Measurements from ENCODE around the gene ANXA11. TPM values are rescaled to one million over a fixed set of nuclear protein-coding genes. Genes with fewer than 3 reads are reported as not detected.

Gene ANXA11
- total RNA-seq, 2 experiments from 2014 or later = 153 to 159 TPM

- no peaks in the 10 kb centered on the region for H3K9me3 ChIP-seq (ENCODE audit: control insufficient read depth in 1 of 2, insufficient read depth in 1 of 2, low read length in 2 of 2)
- H3K27me3 Mint-ChIP-seq = peaks cover 50% of the 10 kb centered on the region
- intact Hi-C loops (cut with DNase I, micrococcal nuclease) = loop anchor here in 1 of 2 experiments (5.0 kb wide), 1 partner anchor 76 kb away; no protein-coding TSS in a partner anchor
- H3K4me3 Mint-ChIP-seq = no peak overlapping the region
- no peak overlapping the region for H3K27ac Mint-ChIP-seq
- no peak overlapping the region for H3K4me3 ChIP-seq (ENCODE audit: low read length)
- no peaks in the 10 kb centered on the region for H3K36me3 ChIP-seq (ENCODE audit: insufficient read depth, low read length)
- H3K9me3 Mint-ChIP-seq = no peaks in the 10 kb centered on the region
- ChIA-PET CTCF (no interaction called here), POLR2A (no interaction called here)
- H3K27me3 ChIP-seq (ENCODE audit: control insufficient read depth in 1 of 2, insufficient read depth in 2 of 2, low read length in 2 of 2) = peaks cover 9 to 41% of the 10 kb centered on the region in 2 experiments
- no peak for ATAC-seq (ENCODE audit: poor library complexity)
- H3K27ac ChIP-seq (ENCODE audit: low read depth in 1 of 2, low read length in 2 of 2) = no peak overlapping the region
- DNase-seq = no peak
- H3K4me1 ChIP-seq (ENCODE audit: insufficient read depth, low read length) = peaks cover 7% of the 10 kb centered on the region
- H3K4me1 Mint-ChIP-seq (ENCODE audit: low read depth) = no peaks in the 10 kb centered on the region
- TF ChIP-seq CTCF (IDR thresholded peaks at IDR 0.05) = no peak
- no peaks in the 10 kb centered on the region for H3K36me3 Mint-ChIP-seq (ENCODE audit: low read depth)
These were observed 72.1 kb downstream of the ANXA11 start for GRCh38 chr10:80133206-80133605.

GRCh38 chr10:80132299-80133139, 72.8 kb downstream of the ANXA11 start, which contains the start of gene PLAC9:
TSS of gene PLAC9 (plus strand) at chr10:80132730. CDS start at chr10:80132763, 33 bp downstream.
- Mint-ChIP-seq H3K4me3 (no peak within 1 kb of the TSS), H3K9me3 (no peaks in the 10 kb centered on the region), H3K36me3 (ENCODE audit: low read depth) (no peaks in the 10 kb centered on the region), H3K4me1 (ENCODE audit: low read depth) (no peaks in the 10 kb centered on the region), H3K27me3 (peaks cover 47% of the 10 kb centered on the region), H3K27ac (no peak within 1 kb of the TSS)
- intact Hi-C loops (cut with DNase I, micrococcal nuclease) = loop anchor here in 1 of 2 experiments (5.0 kb wide), 1 partner anchor 75 kb away; no protein-coding TSS in a partner anchor
- H3K36me3 ChIP-seq (ENCODE audit: insufficient read depth, low read length) = no peaks in the 10 kb centered on the region
- CTCF ChIA-PET = no interaction called here
- no peaks in the 10 kb centered on the region for H3K9me3 ChIP-seq (ENCODE audit: control insufficient read depth in 1 of 2, insufficient read depth in 1 of 2, low read length in 2 of 2)
- POLR2A ChIA-PET = no interaction called here
- H3K27me3 ChIP-seq (ENCODE audit: control insufficient read depth in 1 of 2, insufficient read depth in 2 of 2, low read length in 2 of 2) = peaks cover 9 to 41% of the 10 kb centered on the region in 2 experiments
- no peak within 1 kb of the TSS for H3K4me3 ChIP-seq (ENCODE audit: low read length)
- H3K4me1 ChIP-seq (ENCODE audit: insufficient read depth, low read length) = peaks cover 7% of the 10 kb centered on the region
- no peak within 1 kb of the TSS for H3K27ac ChIP-seq (ENCODE audit: low read depth in 1 of 2, low read length in 2 of 2)
- no peak for TF ChIP-seq CTCF (IDR thresholded peaks at IDR 0.05)
- no peak for ATAC-seq (ENCODE audit: poor library complexity)
- no peak for DNase-seq

- POLR2A ChIA-PET = interaction anchor here (0.5 kb wide), 1 partner anchor 11 kb away, joined by 3 read pairs; no protein-coding TSS in a partner anchor
- Histone ChIP-seq H3K27ac (ENCODE audit: low read depth in 1 of 2, low read length in 2 of 2) (no peak overlapping the region), H3K27me3 (ENCODE audit: control insufficient read depth in 1 of 2, insufficient read depth in 2 of 2, low read length in 2 of 2) (peaks cover 9 to 32% of the 10 kb centered on the region in 2 experiments), H3K4me3 (ENCODE audit: low read length) (no peak overlapping the region), H3K9me3 (ENCODE audit: control insufficient read depth in 1 of 2, insufficient read depth in 1 of 2, low read length in 2 of 2) (no peaks in the 10 kb centered on the region), H3K36me3 (ENCODE audit: insufficient read depth, low read length) (no peaks in the 10 kb centered on the region), H3K4me1 (ENCODE audit: insufficient read depth, low read length) (peaks cover 7% of the 10 kb centered on the region)
- H3K9me3 Mint-ChIP-seq = no peaks in the 10 kb centered on the region
- H3K4me3 Mint-ChIP-seq = no peak overlapping the region
- no peak for DNase-seq
- no peaks in the 10 kb centered on the region for H3K4me1 Mint-ChIP-seq (ENCODE audit: low read depth)
- CTCF ChIA-PET = interaction anchor here (0.6 kb wide), 2 partner anchors 11 to 129 kb away, joined by 3 read pairs; no protein-coding TSS in a partner anchor
- TF ChIP-seq CTCF (IDR thresholded peaks at IDR 0.05) = no peak
- intact Hi-C loops (cut with DNase I, micrococcal nuclease) = loop anchor here in 1 of 2 experiments (5.0 kb wide), 1 partner anchor 74 kb away; no protein-coding TSS in a partner anchor
- H3K36me3 Mint-ChIP-seq (ENCODE audit: low read depth) = no peaks in the 10 kb centered on the region
- ATAC-seq (ENCODE audit: poor library complexity) = no peak
- H3K27me3 Mint-ChIP-seq = peaks cover 56% of the 10 kb centered on the region
- no peak overlapping the region for H3K27ac Mint-ChIP-seq
These were observed 73.8 kb downstream of the ANXA11 start for GRCh38 chr10:80131499-80131901.

All from CD4-positive, alpha-beta T cell (primary cell).